Trophoblast cell (in vitro differentiated cells and primary cell): ENCODE data around the gene SLC25A41.
A peak's percentile ranks its signal among the peaks of the same experiment; 100 is the strongest.

Source experiments
- DNase-seq, 2 donors: peaks; one replicate each; pipeline ENCODE4 v3.0.0-alpha.2; 2016
- H2AFZ ChIP-seq: 2 replicates; pipeline ENCODE4 v1.6.1; 2013; ENCODE audit warnings: low read length, moderate library complexity, mild to moderate bottlenecking; ENCODE audit not compliant: insufficient read depth, poor library complexity
- H2AK5ac ChIP-seq: 2 replicates; pipeline ENCODE4 v1.6.1; 2013; ENCODE audit warnings: mild to moderate bottlenecking, low read length
- H2BK120ac ChIP-seq: 2 replicates; pipeline ENCODE4 v1.6.1; 2013; ENCODE audit warnings: low read length, mild to moderate bottlenecking, moderate library complexity; ENCODE audit not compliant: insufficient read depth, poor library complexity
- H2BK12ac ChIP-seq: 2 replicates; pipeline ENCODE4 v1.6.1; 2013; ENCODE audit warnings: mild to moderate bottlenecking, low read length, moderate library complexity
- H2BK5ac ChIP-seq: 2 replicates; pipeline ENCODE4 v1.6.1; 2013; ENCODE audit warnings: low read length, low read depth, moderate library complexity, mild to moderate bottlenecking; ENCODE audit not compliant: poor library complexity
- H3K14ac ChIP-seq: 2 replicates; pipeline ENCODE4 v1.6.1; 2013; ENCODE audit warnings: mild to moderate bottlenecking, low read length
- H3K18ac ChIP-seq: 2 replicates; pipeline ENCODE4 v1.6.1; 2013; ENCODE audit warnings: mild to moderate bottlenecking, low read length
- H3K23ac ChIP-seq: 2 replicates; pipeline ENCODE4 v1.6.1; 2013; ENCODE audit warnings: low read length
- H3K27ac ChIP-seq: 2 replicates; pipeline ENCODE4 v1.5.1; 2013; ENCODE audit warnings: low read depth, mild to moderate bottlenecking, inconsistent platforms, low read length, moderate library complexity
- H3K27me3 ChIP-seq: 2 replicates; pipeline ENCODE4 v1.6.1; 2013; ENCODE audit warnings: inconsistent platforms, mild to moderate bottlenecking, low read length, moderate library complexity; ENCODE audit not compliant: insufficient read depth
- H3K36me3 ChIP-seq, 2 experiments: 1 replicate in 1 of 2; 2 replicates in 1 of 2; pipeline ENCODE4 v1.6.1; 2013; ENCODE audit warnings: low read length in 2 of 2, mild to moderate bottlenecking in 2 of 2, moderate library complexity in 1 of 2; ENCODE audit not compliant: insufficient read depth in 2 of 2, control insufficient read depth in 1 of 2
- H3K4ac ChIP-seq: 2 replicates; pipeline ENCODE4 v1.6.1; 2013; ENCODE audit warnings: low read depth, mild to moderate bottlenecking, low read length, moderate library complexity
- H3K4me1 ChIP-seq, 2 experiments: 1 replicate in 1 of 2; 2 replicates in 1 of 2; pipeline ENCODE4 v1.6.1; 2013; ENCODE audit warnings: low read length in 2 of 2, mild to moderate bottlenecking in 2 of 2, moderate library complexity in 1 of 2; ENCODE audit not compliant: insufficient read depth in 2 of 2, control insufficient read depth in 1 of 2
- H3K4me2 ChIP-seq: 2 replicates; pipeline ENCODE4 v1.6.1; 2013; ENCODE audit warnings: inconsistent platforms, mild to moderate bottlenecking, low read length, moderate library complexity
- H3K4me3 ChIP-seq: 2 replicates; pipeline ENCODE4 v1.5.1; 2013; ENCODE audit warnings: mild to moderate bottlenecking, low read depth, low read length, inconsistent platforms
- H3K79me1 ChIP-seq: one replicate; pipeline ENCODE4 v1.6.1; 2013; ENCODE audit warnings: low read length
- H3K79me2 ChIP-seq: 2 replicates; pipeline ENCODE4 v1.6.1; 2013; ENCODE audit warnings: low read length, mild to moderate bottlenecking; ENCODE audit not compliant: control insufficient read depth, insufficient read depth, poor library complexity
- H3K9ac ChIP-seq: 2 replicates; pipeline ENCODE4 v1.6.1; 2013; ENCODE audit warnings: mild to moderate bottlenecking, low read length
- H3K9me3 ChIP-seq: 2 replicates; pipeline ENCODE4 v1.6.1; 2013; ENCODE audit warnings: low read depth, mild to moderate bottlenecking, control low read depth, inconsistent platforms, low read length; ENCODE audit not compliant: insufficient read depth
- H4K12ac ChIP-seq: 2 replicates; pipeline ENCODE4 v1.6.1; 2013; ENCODE audit warnings: low read depth, mild to moderate bottlenecking, low read length, moderate library complexity
- H4K8ac ChIP-seq: 2 replicates; pipeline ENCODE4 v1.6.1; 2013; ENCODE audit warnings: low read depth, mild to moderate bottlenecking, low read length, moderate library complexity
- H4K91ac ChIP-seq: one replicate; pipeline ENCODE4 v1.6.1; 2013; ENCODE audit warnings: low read depth, mild to moderate bottlenecking, low read length, moderate library complexity
- WGBS: extraction: QIAGEN DNeasy Blood & Tissue Kit; methylation state at CpG from one replicate; pipeline ENCODE4 v1.1.7; 2013; ENCODE audit warnings: missing lambda C conversion rate; ENCODE audit not compliant: insufficient read length, insufficient coverage; ENCODE audit errors: extremely low coverage; 5-methylcytosine and 5-hydroxymethylcytosine counted together

The SLC25A41 gene

GRCh38 chr19:6396305-6396704 lies 37.3 kb downstream of the SLC25A41 start:
- Histone ChIP-seq H3K4me2 (no peak overlapping the region), H3K79me1 (peaks cover 17% of the 10 kb centered on the region), H3K36me3 (peaks cover 4 to 5% of the 10 kb centered on the region in 2 experiments), H3K9me3 (no peaks in the 10 kb centered on the region), H4K91ac (no peak overlapping the region), H2AK5ac (no peak overlapping the region), H3K27ac (no peak overlapping the region), H3K18ac (no peak overlapping the region), H3K79me2 (peaks cover 15% of the 10 kb centered on the region), H2BK12ac (no peak overlapping the region), H3K4me3 (no peak overlapping the region), H3K4ac (no peak overlapping the region), H3K4me1 (peaks cover 10 to 12% of the 10 kb centered on the region in 2 experiments), H2BK5ac (no peak overlapping the region), H3K27me3 (no peaks in the 10 kb centered on the region), H3K14ac (no peak overlapping the region), H3K9ac (no peak overlapping the region), H2BK120ac (no peak overlapping the region), H3K23ac (no peak overlapping the region), H4K12ac (no peak overlapping the region), H4K8ac (no peak overlapping the region), H2AFZ (no peak overlapping the region)
- WGBS, result no CpG with 5 or more reads among the region's 12 CpGs
- DNase-seq, result no peak

- Histone ChIP-seq H3K4ac (no peak overlapping the region), H3K79me1 (peaks cover 17% of the 10 kb centered on the region), H2AK5ac (no peak overlapping the region), H3K4me2 (no peak overlapping the region), H4K91ac (no peak overlapping the region), H2BK120ac (no peak overlapping the region), H3K79me2 (peaks cover 15% of the 10 kb centered on the region), H3K4me3 (no peak overlapping the region), H2BK5ac (no peak overlapping the region), H3K27ac (no peak overlapping the region), H3K14ac (no peak overlapping the region), H3K36me3 (peaks cover 10% of the 10 kb centered on the region in 2 experiments), H3K9ac (no peak overlapping the region), H3K9me3 (no peaks in the 10 kb centered on the region), H3K18ac (no peak overlapping the region), H3K27me3 (no peaks in the 10 kb centered on the region), H3K23ac (peak overlapping the region; percentile 54), H4K12ac (no peak overlapping the region), H4K8ac (no peak overlapping the region), H2BK12ac (no peak overlapping the region), H3K4me1 (peaks cover 10 to 12% of the 10 kb centered on the region in 2 experiments), H2AFZ (no peak overlapping the region)
- no CpG with 5 or more reads among the region's 3 CpGs for WGBS
- DNase-seq, result no peak
Observed at GRCh38 chr19:6394831-6395230, 38.7 kb downstream of the SLC25A41 start.

DNA sequence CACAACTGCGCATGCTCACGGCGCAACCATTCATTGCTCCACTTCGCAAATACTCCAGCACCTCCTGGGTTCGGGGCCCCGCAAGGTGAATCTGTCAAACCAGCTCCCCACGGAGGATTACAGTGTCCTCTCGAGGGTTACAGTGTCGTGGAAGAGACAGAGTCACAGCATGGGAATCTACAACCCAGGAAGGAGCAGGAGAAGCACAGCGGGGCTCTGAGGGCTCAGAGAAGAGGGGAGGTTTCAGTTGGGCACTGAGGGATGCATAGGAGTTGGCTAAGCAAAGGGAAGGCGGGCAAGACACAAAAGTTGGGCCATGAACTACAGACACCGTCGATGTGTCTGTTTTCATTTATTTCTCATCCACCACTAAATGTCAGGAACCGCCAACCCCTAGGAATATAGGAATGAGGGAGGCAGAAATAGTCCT lies 39.6 kb downstream of the SLC25A41 start:
- Histone ChIP-seq H4K91ac (peak overlapping the region; percentile 88), H3K18ac (peak overlapping the region; percentile 89), H3K4me1 (peaks cover 10 to 12% of the 10 kb centered on the region in 2 experiments), H3K23ac (no peak overlapping the region), H3K9ac (peak overlapping the region; percentile 32), H4K8ac (peak overlapping the region; percentile 96), H3K79me2 (peaks cover 15% of the 10 kb centered on the region), H2AK5ac (peak overlapping the region; percentile 43), H2BK120ac (peak overlapping the region; percentile 91), H3K14ac (peak overlapping the region; percentile 70), H3K4me3 (peak overlapping the region; percentile 85), H3K36me3 (peaks cover 15 to 16% of the 10 kb centered on the region in 2 experiments), H3K9me3 (no peaks in the 10 kb centered on the region), H2BK12ac (peak overlapping the region; percentile 62), H3K4ac (peak overlapping the region; percentile 73), H3K27ac (peak overlapping the region; percentile 82), H2AFZ (peak overlapping the region; percentile 82), H3K27me3 (no peaks in the 10 kb centered on the region), H2BK5ac (peak overlapping the region; percentile 68), H4K12ac (peak overlapping the region; percentile 85), H3K79me1 (peaks cover 17% of the 10 kb centered on the region), H3K4me2 (peak overlapping the region; percentile 85)
- no CpG with 5 or more reads among the region's 14 CpGs for WGBS
- DNase-seq, result peak in 1 of 2 donors; percentile 56

GRCh38 chr19:6393074-6393982 lies 40.2 kb downstream of the SLC25A41 start, which contains the start of gene GTF2F1:
GTF2F1 (minus strand) TSS chr19:6393164; CDS start chr19:6392995, 169 bp downstream.
- Histone ChIP-seq H4K8ac (peak within 1 kb of the TSS; percentile 96), H3K4me2 (peak within 1 kb of the TSS; percentile 85), H3K9me3 (no peaks in the 10 kb centered on the region), H3K14ac (peak within 1 kb of the TSS; percentile 91), H4K12ac (peak within 1 kb of the TSS; percentile 91), H3K9ac (peak within 1 kb of the TSS; percentile 65), H2AK5ac (peak within 1 kb of the TSS; percentile 88), H3K79me1 (peaks cover 17% of the 10 kb centered on the region), H3K36me3 (peaks cover 22% of the 10 kb centered on the region in 2 experiments), H4K91ac (peak within 1 kb of the TSS; percentile 88), H3K23ac (no peak within 1 kb of the TSS), H2AFZ (peak within 1 kb of the TSS; percentile 82), H2BK5ac (peak within 1 kb of the TSS; percentile 68), H2BK12ac (peak within 1 kb of the TSS; percentile 62), H3K4me3 (peak within 1 kb of the TSS; percentile 85), H3K27ac (peak within 1 kb of the TSS; percentile 82), H3K4me1 (peaks cover 10 to 12% of the 10 kb centered on the region in 2 experiments), H3K79me2 (peaks cover 15% of the 10 kb centered on the region), H2BK120ac (peak within 1 kb of the TSS; percentile 91), H3K4ac (peak within 1 kb of the TSS; percentile 96), H3K18ac (peak within 1 kb of the TSS; percentile 95), H3K27me3 (no peaks in the 10 kb centered on the region)
- WGBS, result no CpG with 5 or more reads among the region's 69 CpGs
- DNase-seq, result peak; percentile 90 to 92
